OCI-LY3 (cell line): ENCODE results near the gene UIMC1.
A peak's percentile ranks its signal among the peaks of the same experiment; 100 is the strongest.

Experiments
- H2AFZ ChIP-seq: fragments of 200-600, 300-600 bp; shearing (Covaris generic); 2 replicates; pipeline ENCODE4 v1.6.0; 2014; ENCODE audit warnings: antibody characterized with exemption, low read depth, low read length
- H3K27ac ChIP-seq: fragments of 200-600, 300-600 bp; sonication (generic); 2 replicates; pipeline ENCODE4 v1.5.1; 2014; ENCODE audit warnings: mild to moderate bottlenecking, low read length, moderate library complexity, mixed read lengths
- H3K27me3 ChIP-seq: fragments of 200-600, 300-600 bp; sonication (generic); 2 replicates; pipeline ENCODE4 v1.6.1; 2014; ENCODE audit warnings: low read depth, low read length, mixed read lengths
- H3K36me3 ChIP-seq: fragments of 200-600, 300-600 bp; sonication (generic); replicated peaks from 2 replicates; pipeline ENCODE3; 2014; ENCODE audit warnings: low read depth, low read length, mixed read lengths
- H3K4me1 ChIP-seq: fragments of 300-600, 200-600 bp; sonication (generic); 2 replicates; pipeline ENCODE4 v1.6.1; 2014; ENCODE audit warnings: low read length, mixed read lengths
- H3K4me2 ChIP-seq: fragments of 200-600, 300-600 bp; sonication (generic); 2 replicates; pipeline ENCODE4 v1.6.1; 2014; ENCODE audit warnings: low read length, mixed read lengths
- H3K4me3 ChIP-seq: fragments of 300-600, 200-600 bp; sonication (generic); 2 replicates; pipeline ENCODE4 v1.5.1; 2014; ENCODE audit warnings: antibody characterized with exemption, mild to moderate bottlenecking, low read length, moderate library complexity
- H3K79me2 ChIP-seq: fragments of 300-600, 200-600 bp; shearing (Covaris generic); 2 replicates; pipeline ENCODE4 v1.6.1; 2014; ENCODE audit warnings: mild to moderate bottlenecking, low read length, mixed read lengths
- H3K9ac ChIP-seq: fragments of 300-600, 200-600 bp; shearing (Covaris generic); 2 replicates; pipeline ENCODE4 v1.6.0; 2014; ENCODE audit warnings: mild to moderate bottlenecking, low read length, moderate library complexity
- H3K9me3 ChIP-seq: fragments of 200-600, 300-600 bp; shearing (Covaris generic); 2 replicates; pipeline ENCODE4 v1.6.1; 2014; ENCODE audit warnings: low read length, mixed read lengths; ENCODE audit not compliant: insufficient read depth
- H4K20me1 ChIP-seq: fragments of 200-600, 300-600 bp; sonication (generic); 2 replicates; pipeline ENCODE4 v1.6.1; 2016; ENCODE audit warnings: low read length, mixed read lengths; ENCODE audit not compliant: insufficient read depth
- CTCF ChIP-seq: fragments of 200-600, 300-600 bp; sonication (generic); IDR thresholded peaks from 2 replicates; pipeline ENCODE4 v1.5.1; 2014; ENCODE audit warnings: antibody characterized with exemption, low read length, low read depth
- EZH2phosphoT487 ChIP-seq: fragments of 200-600 bp; shearing (Covaris generic); IDR thresholded peaks from 2 replicates; pipeline ENCODE4 v1.6.1; 2018; ENCODE audit warnings: antibody characterized with exemption, mixed run types, low read depth

UIMC1 gene

GRCh38 chr5:177023303-177023664 is 16.7 kb upstream of the UIMC1 start:
- Histone ChIP-seq H4K20me1 (no peaks in the 10 kb centered on the region), H3K27me3 (no peaks in the 10 kb centered on the region), H3K36me3 (peaks cover 9% of the 10 kb centered on the region), H3K27ac (peak overlapping the region; percentile 41; the same call in 1 of the 2 replicates), H3K79me2 (peaks cover 38% of the 10 kb centered on the region), H3K4me2 (peak overlapping the region; percentile 99), H3K9ac (peak overlapping the region; percentile 86), H3K4me1 (peaks cover 6% of the 10 kb centered on the region), H2AFZ (peak overlapping the region; percentile 89), H3K9me3 (no peaks in the 10 kb centered on the region), H3K4me3 (peak overlapping the region; percentile 84)
- no peak for TF ChIP-seq CTCF

- Histone ChIP-seq H4K20me1 (no peaks in the 10 kb centered on the region), H3K36me3 (peaks cover 9% of the 10 kb centered on the region), H3K9me3 (no peaks in the 10 kb centered on the region), H3K4me2 (peak within 1 kb of the TSS; percentile 99), H3K79me2 (peaks cover 38% of the 10 kb centered on the region), H3K27me3 (no peaks in the 10 kb centered on the region), H3K4me3 (peak within 1 kb of the TSS; percentile 84), H2AFZ (peak within 1 kb of the TSS; percentile 89), H3K9ac (peak within 1 kb of the TSS; percentile 86), H3K4me1 (peaks cover 6% of the 10 kb centered on the region), H3K27ac (peak within 1 kb of the TSS; percentile 41)
- TF ChIP-seq CTCF (peak; percentile 54), EZH2phosphoT487 (no peak)
Measured at GRCh38 chr5:177022386-177023302, 16.1 kb upstream of the UIMC1 start, which contains the start of gene ZNF346. TSS of gene ZNF346 (plus strand) at chr5:177022696. CDS start at chr5:177022739, 43 bp downstream.

GRCh38 chr5:177020033-177020432 is 13.5 kb upstream of the UIMC1 start:
- H3K4me3 ChIP-seq, result no peak overlapping the region
- H3K79me2 ChIP-seq, result peaks cover 28% of the 10 kb centered on the region
- H3K36me3 ChIP-seq, result peaks cover 7% of the 10 kb centered on the region
- H3K9me3 ChIP-seq, result no peaks in the 10 kb centered on the region
- H4K20me1 ChIP-seq, result no peaks in the 10 kb centered on the region
- H3K9ac ChIP-seq, result no peak overlapping the region
- H2AFZ ChIP-seq, result no peak overlapping the region
- no peak overlapping the region for H3K27ac ChIP-seq
- TF ChIP-seq EZH2phosphoT487, result no peak
- no peak for TF ChIP-seq CTCF
- peaks cover 6% of the 10 kb centered on the region for H3K4me1 ChIP-seq
- H3K4me2 ChIP-seq, result no peak overlapping the region
- H3K27me3 ChIP-seq, result no peaks in the 10 kb centered on the region

- no peak overlapping the region for H3K4me2 ChIP-seq
- H2AFZ ChIP-seq, result no peak overlapping the region
- no peaks in the 10 kb centered on the region for H3K27me3 ChIP-seq
- no peaks in the 10 kb centered on the region for H3K9me3 ChIP-seq
- no peak overlapping the region for H3K4me3 ChIP-seq
- no peaks in the 10 kb centered on the region for H3K36me3 ChIP-seq
- H3K79me2 ChIP-seq, result peaks cover 15% of the 10 kb centered on the region
- no peak overlapping the region for H3K27ac ChIP-seq
- peaks cover 1% of the 10 kb centered on the region for H3K4me1 ChIP-seq
- TF ChIP-seq CTCF (no peak), EZH2phosphoT487 (no peak)
- H4K20me1 ChIP-seq, result no peaks in the 10 kb centered on the region
- no peak overlapping the region for H3K9ac ChIP-seq
Measured at GRCh38 chr5:177018341-177018740, 11.8 kb upstream of the UIMC1 start.
